Measurements from ENCODE around the gene BCL2.

The BCL2 gene

GRCh38 chr18:63162271-63163014 is 157.1 kb downstream of the BCL2 start:
- TF ChIP-seq, protein P1, sequence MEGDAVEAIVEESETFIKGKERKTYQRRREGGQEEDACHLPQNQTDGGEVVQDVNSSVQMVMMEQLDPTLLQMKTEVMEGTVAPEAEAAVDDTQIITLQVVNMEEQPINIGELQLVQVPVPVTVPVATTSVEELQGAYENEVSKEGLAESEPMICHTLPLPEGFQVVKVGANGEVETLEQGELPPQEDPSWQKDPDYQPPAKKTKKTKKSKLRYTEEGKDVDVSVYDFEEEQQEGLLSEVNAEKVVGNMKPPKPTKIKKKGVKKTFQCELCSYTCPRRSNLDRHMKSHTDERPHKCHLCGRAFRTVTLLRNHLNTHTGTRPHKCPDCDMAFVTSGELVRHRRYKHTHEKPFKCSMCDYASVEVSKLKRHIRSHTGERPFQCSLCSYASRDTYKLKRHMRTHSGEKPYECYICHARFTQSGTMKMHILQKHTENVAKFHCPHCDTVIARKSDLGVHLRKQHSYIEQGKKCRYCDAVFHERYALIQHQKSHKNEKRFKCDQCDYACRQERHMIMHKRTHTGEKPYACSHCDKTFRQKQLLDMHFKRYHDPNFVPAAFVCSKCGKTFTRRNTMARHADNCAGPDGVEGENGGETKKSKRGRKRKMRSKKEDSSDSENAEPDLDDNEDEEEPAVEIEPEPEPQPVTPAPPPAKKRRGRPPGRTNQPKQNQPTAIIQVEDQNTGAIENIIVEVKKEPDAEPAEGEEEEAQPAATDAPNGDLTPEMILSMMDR (IDR thresholded peaks at IDR 0.05; ENCODE audit: insufficient read depth, low read length, poor library complexity, severe bottlenecking) = no peak

DNA sequence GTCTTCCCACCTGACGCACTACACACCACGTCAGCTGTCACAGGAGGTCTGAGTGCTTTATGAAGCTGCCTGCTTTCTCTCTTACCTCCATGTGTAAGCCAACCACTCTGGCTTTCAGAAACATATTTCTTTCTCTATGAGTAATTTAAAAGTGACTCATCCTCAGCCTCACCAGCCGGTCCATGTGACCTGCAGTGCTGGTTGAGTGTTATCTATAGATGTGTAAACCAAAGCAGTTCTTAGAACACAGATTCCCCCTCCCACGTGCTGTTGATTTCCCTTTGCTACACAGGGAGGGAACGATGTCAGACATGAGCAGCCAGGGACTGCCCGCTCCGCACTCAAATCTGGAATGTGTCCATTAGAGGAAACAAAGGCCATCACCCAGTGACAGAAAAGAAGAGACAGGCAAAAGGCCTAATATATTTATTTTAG is 157.8 kb downstream of the BCL2 start:
- Histone ChIP-seq H3K36me3 (ENCODE audit: control insufficient read depth, insufficient read depth, low read length) (no peaks in the 10 kb centered on the region; the same call in 1 of the 2 replicates), H3K4me3 (replicated peaks; ENCODE audit: low read depth, low read length) (peak overlapping the region; percentile 51), H3K27me3 (replicated peaks; ENCODE audit: control insufficient read depth, insufficient read depth, low read length) (no peaks in the 10 kb centered on the region)
- peak; percentile 84 for DNase-seq (ENCODE audit: extremely low read depth, insufficient read length)
- TF ChIP-seq, protein P1 (IDR thresholded peaks at IDR 0.05; ENCODE audit: insufficient read depth, low read length, poor library complexity, severe bottlenecking) = no peak

More at GRCh38 chr18:63162271-63163014, 157.1 kb downstream of the BCL2 start:
- peak; percentile 81 for DNase-seq (ENCODE audit: extremely low read depth, insufficient read length)
- H3K27me3 ChIP-seq (replicated peaks; ENCODE audit: control insufficient read depth, insufficient read depth, low read length) = no peaks in the 10 kb centered on the region
- H3K36me3 ChIP-seq (ENCODE audit: control insufficient read depth, insufficient read depth, low read length) = no peaks in the 10 kb centered on the region; the same call in 1 of the 2 replicates
- peak overlapping the region; percentile 15; the same call in 1 of the 2 replicates for H3K4me3 ChIP-seq (replicated peaks; ENCODE audit: low read depth, low read length)

DNA sequence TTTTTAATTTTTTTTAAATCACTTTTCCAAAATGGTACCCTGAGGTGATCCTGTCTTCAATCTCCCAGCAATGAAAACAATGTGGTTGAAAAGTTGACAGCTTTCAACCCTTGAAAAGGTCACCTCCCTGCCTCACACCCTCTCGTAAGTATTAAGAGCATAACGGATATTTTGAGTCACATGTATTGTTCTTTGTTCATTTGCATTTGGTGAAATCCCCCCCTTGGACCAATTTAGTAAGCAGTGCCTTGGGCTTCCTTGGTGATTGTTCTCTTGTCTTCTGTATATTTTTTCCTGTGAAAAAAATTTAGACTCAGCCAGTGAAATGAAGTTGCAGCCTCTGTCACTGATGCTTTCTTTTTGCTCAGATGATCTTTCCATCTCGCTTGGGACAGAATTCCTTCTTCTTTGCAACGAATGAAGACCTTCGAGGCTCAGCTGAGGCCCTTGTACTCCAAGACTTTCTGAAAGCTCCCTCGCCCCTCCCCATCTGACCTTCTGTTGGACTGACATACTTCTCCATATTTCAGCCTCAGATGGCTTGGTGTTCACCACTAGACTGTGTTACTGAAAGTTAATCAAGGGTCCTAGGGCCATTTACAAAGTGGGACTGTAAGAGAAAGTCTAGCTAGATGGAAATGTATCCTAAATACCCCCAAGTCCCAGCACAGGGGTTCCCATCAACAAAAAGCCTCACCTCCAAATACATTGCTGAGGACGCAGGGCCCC is 158.4 kb downstream of the BCL2 start:
- Histone ChIP-seq H3K36me3 (ENCODE audit: control insufficient read depth, insufficient read depth, low read length) (no peaks in the 10 kb centered on the region; the same call in 1 of the 2 replicates), H3K27me3 (replicated peaks; ENCODE audit: control insufficient read depth, insufficient read depth, low read length) (no peaks in the 10 kb centered on the region), H3K4me3 (replicated peaks; ENCODE audit: low read depth, low read length) (peak overlapping the region; percentile 51)
- DNase-seq (ENCODE audit: extremely low read depth, insufficient read length) = peak; percentile 60
- TF ChIP-seq, protein P1 (IDR thresholded peaks at IDR 0.05; ENCODE audit: insufficient read depth, low read length, poor library complexity, severe bottlenecking) = no peak

DNA sequence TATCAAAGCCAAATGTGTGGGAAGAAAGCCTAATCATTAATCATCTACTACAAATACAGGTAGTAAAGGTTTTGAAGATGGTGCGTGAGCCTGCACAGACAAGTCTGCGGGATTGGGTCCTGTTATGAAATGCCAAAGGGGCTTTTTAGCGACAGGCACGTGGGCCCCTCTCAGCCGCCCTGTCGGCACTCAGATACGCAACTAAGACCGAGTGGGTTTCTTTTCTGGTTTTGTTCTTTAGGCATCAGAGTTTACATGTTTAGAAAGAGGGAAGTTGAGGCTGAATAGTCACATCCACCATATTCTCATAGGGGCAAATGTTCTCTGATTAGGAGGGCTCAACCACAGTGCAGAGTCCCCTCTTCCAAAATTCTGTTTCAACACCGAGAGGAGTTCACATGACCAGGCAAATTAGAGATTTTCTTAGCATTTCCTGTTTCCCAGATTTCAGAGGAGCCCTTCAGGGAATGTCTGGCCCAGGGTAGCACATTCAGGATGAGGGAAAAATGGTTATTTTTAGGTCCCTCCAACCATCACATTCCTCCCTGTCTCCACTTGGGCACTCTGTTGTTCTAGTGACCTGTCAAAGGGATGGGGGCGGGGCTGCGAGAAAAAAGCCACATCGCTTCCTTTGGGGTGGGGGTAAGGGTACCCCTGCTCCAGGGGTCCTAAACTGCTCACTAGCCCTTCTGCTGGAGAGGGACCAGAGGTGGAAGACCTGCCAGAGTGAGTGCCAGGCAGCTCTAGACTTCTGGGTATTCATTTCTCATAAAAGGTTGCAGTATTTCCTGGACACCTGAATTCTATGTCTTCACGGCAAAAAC is 159.2 kb downstream of the BCL2 start:
- DNase-seq (ENCODE audit: extremely low read depth, insufficient read length) = peak; percentile 61
- Histone ChIP-seq H3K27me3 (replicated peaks; ENCODE audit: control insufficient read depth, insufficient read depth, low read length) (no peaks in the 10 kb centered on the region), H3K36me3 (ENCODE audit: control insufficient read depth, insufficient read depth, low read length) (no peaks in the 10 kb centered on the region; the same call in 1 of the 2 replicates), H3K4me3 (replicated peaks; ENCODE audit: low read depth, low read length) (peak overlapping the region; percentile 50)
- TF ChIP-seq, protein P1 (IDR thresholded peaks at IDR 0.05; ENCODE audit: insufficient read depth, low read length, poor library complexity, severe bottlenecking) = no peak

DNA sequence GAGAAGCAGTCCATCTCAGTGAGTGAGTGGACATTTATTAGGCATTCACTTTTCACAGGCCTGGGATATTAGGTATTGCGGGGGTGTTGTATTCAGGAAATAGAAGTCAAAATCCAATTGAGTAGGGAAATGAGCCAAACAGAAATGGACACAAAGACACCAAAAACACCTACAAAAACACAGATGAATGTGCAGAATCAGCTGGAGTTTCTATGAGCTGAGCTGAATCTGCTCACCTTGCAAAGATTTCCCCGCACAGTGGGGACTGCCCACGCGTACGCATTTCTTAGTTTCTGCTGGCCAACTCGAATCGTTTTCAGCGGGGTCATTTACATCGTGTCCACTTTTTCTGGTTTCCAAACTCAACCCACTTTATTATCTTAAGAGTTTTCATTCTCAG is 160.0 kb downstream of the BCL2 start:
- DNase-seq (ENCODE audit: extremely low read depth, insufficient read length) = no peak

More for the DNA sequence above, 160.0 kb downstream of the BCL2 start:
- Histone ChIP-seq H3K27me3 (replicated peaks; ENCODE audit: control insufficient read depth, insufficient read depth, low read length) (no peaks in the 10 kb centered on the region), H3K36me3 (ENCODE audit: control insufficient read depth, insufficient read depth, low read length) (no peaks in the 10 kb centered on the region), H3K4me3 (replicated peaks; ENCODE audit: low read depth, low read length) (peak overlapping the region; percentile 38)
- TF ChIP-seq, protein P1 (IDR thresholded peaks at IDR 0.05; ENCODE audit: insufficient read depth, low read length, poor library complexity, severe bottlenecking) = no peak

All from GM06990 (cell line).